GM18519 (cell line): ENCODE measurements around the gene EXOC6B.
"Not testable (repeated sequence)": the region's sequence is repeated elsewhere in the genome, so short reads cannot be mapped to it uniquely, and the experiment has no call there.

ENCODE experiments used
- ATAC-seq: cut with Tn5 transposase; IDR thresholded peaks from one replicate; pipeline ENCODE4 v1.9.1; 2021; ENCODE audit warnings: mild to moderate bottlenecking, moderate library complexity; ENCODE audit not compliant: unreplicated experiment, low FRiP score

Gene EXOC6B

GRCh38 chr2:72497763-72498162 is 328.1 kb downstream of the EXOC6B start:
- ATAC-seq, result no peak

- ATAC-seq, result no peak
Observed at GRCh38 chr2:72496479-72496878, 329.4 kb downstream of the EXOC6B start.

- no peak for ATAC-seq
Observed at GRCh38 chr2:72494392-72494791, 331.4 kb downstream of the EXOC6B start.

GRCh38 chr2:72484622-72485021 is 341.2 kb downstream of the EXOC6B start:
- not testable (repeated sequence) for ATAC-seq

- no peak for ATAC-seq
Observed at GRCh38 chr2:72483346-72483745, 342.5 kb downstream of the EXOC6B start.

GRCh38 chr2:72475246-72475645 is 350.6 kb downstream of the EXOC6B start:
- ATAC-seq, result no peak

GRCh38 chr2:72457801-72458516 is 367.9 kb downstream of the EXOC6B start:
- no peak for ATAC-seq

GRCh38 chr2:72454189-72454588 is 371.6 kb downstream of the EXOC6B start:
- ATAC-seq, result no peak

GRCh38 chr2:72442270-72442669 is 383.6 kb downstream of the EXOC6B start:
- no peak for ATAC-seq

- no peak for ATAC-seq
Observed at GRCh38 chr2:72439892-72440291, 385.9 kb downstream of the EXOC6B start.

- ATAC-seq, result no peak
Observed at GRCh38 chr2:72438364-72438763, 387.5 kb downstream of the EXOC6B start.

GRCh38 chr2:72431737-72432136 is 394.1 kb downstream of the EXOC6B start:
- no peak for ATAC-seq

- ATAC-seq, result no peak
Observed at GRCh38 chr2:72427022-72427861, 398.6 kb downstream of the EXOC6B start.

- ATAC-seq, result no peak
Observed at GRCh38 chr2:72425996-72426395, 399.8 kb downstream of the EXOC6B start.

- no peak for ATAC-seq
Observed at GRCh38 chr2:72423756-72424155, 402.1 kb downstream of the EXOC6B start.

GRCh38 chr2:72421771-72422379 is 404.0 kb downstream of the EXOC6B start:
- ATAC-seq, result not testable (repeated sequence)

- no peak for ATAC-seq
Observed at GRCh38 chr2:72415781-72416475, 409.9 kb downstream of the EXOC6B start.

GRCh38 chr2:72415241-72415661 is 410.6 kb downstream of the EXOC6B start:
- no peak for ATAC-seq

- no peak for ATAC-seq
Observed at GRCh38 chr2:72414137-72414760, 411.6 kb downstream of the EXOC6B start.

GRCh38 chr2:72413716-72414115 is 412.1 kb downstream of the EXOC6B start:
- no peak for ATAC-seq
